Skeletal muscle cell (primary cell): ENCODE results near the gene SERPINA4.

ENCODE experiments used
- DNase-seq: peaks from one replicate; pipeline ENCODE4 v3.0.0-alpha.2; 2010; ENCODE audit warnings: low read depth
- H3K4me3 ChIP-seq: 2 replicates; pipeline ENCODE4 v1.5.1; 2011; ENCODE audit warnings: low read depth, mild to moderate bottlenecking, control low read depth, low read length, moderate library complexity

The SERPINA4 gene

GRCh38 chr14:94583557-94583956 is 22.3 kb downstream of the SERPINA4 start:
- DNase-seq, result no peak
- H3K4me3 ChIP-seq, result no peak overlapping the region

GRCh38 chr14:94584591-94585280 is 23.5 kb downstream of the SERPINA4 start:
- no peak for DNase-seq
- no peak overlapping the region for H3K4me3 ChIP-seq

- no peak overlapping the region for H3K4me3 ChIP-seq
- no peak for DNase-seq
Observed at GRCh38 chr14:94586635-94587034, 25.4 kb downstream of the SERPINA4 start.

- DNase-seq, result no peak
Observed at GRCh38 chr14:94588311-94588710, 27.1 kb downstream of the SERPINA4 start.

GRCh38 chr14:94591073-94591472 is 29.8 kb downstream of the SERPINA4 start:
- no peak for DNase-seq
- H3K4me3 ChIP-seq, result no peak overlapping the region

More at GRCh38 chr14:94588311-94588710, 27.1 kb downstream of the SERPINA4 start:
- H3K4me3 ChIP-seq, result no peak overlapping the region

GRCh38 chr14:94591871-94592270 is 30.6 kb downstream of the SERPINA4 start:
- H3K4me3 ChIP-seq, result no peak overlapping the region

GRCh38 chr14:94592457-94592856 is 31.2 kb downstream of the SERPINA4 start:
- DNase-seq, result no peak
- H3K4me3 ChIP-seq, result no peak overlapping the region

More at GRCh38 chr14:94591871-94592270, 30.6 kb downstream of the SERPINA4 start:
- no peak for DNase-seq

- DNase-seq, result no peak
- H3K4me3 ChIP-seq, result no peak overlapping the region
Observed at GRCh38 chr14:94593376-94593748, 32.1 kb downstream of the SERPINA4 start.

- DNase-seq, result no peak
- H3K4me3 ChIP-seq, result no peak overlapping the region
Observed at GRCh38 chr14:94593749-94594431, 32.6 kb downstream of the SERPINA4 start.

GRCh38 chr14:94594441-94594840 is 33.2 kb downstream of the SERPINA4 start:
- no peak for DNase-seq
- H3K4me3 ChIP-seq, result no peak overlapping the region

- no peak for DNase-seq
- H3K4me3 ChIP-seq, result no peak overlapping the region
Observed at GRCh38 chr14:94595912-94596311, 34.7 kb downstream of the SERPINA4 start.

- no peak for DNase-seq
- H3K4me3 ChIP-seq, result no peak overlapping the region
Observed at GRCh38 chr14:94596361-94596760, 35.1 kb downstream of the SERPINA4 start.

- no peak overlapping the region for H3K4me3 ChIP-seq
- no peak for DNase-seq
Observed at GRCh38 chr14:94597788-94598187, 36.5 kb downstream of the SERPINA4 start.

- H3K4me3 ChIP-seq, result no peak overlapping the region
- no peak for DNase-seq
Observed at GRCh38 chr14:94598506-94598815, 37.2 kb downstream of the SERPINA4 start.

GRCh38 chr14:94598816-94599655 is 37.8 kb downstream of the SERPINA4 start:
- DNase-seq, result peak; percentile 98
- no peak overlapping the region for H3K4me3 ChIP-seq

GRCh38 chr14:94599656-94600004 is 38.4 kb downstream of the SERPINA4 start:
- DNase-seq, result no peak
- no peak overlapping the region for H3K4me3 ChIP-seq

- DNase-seq, result no peak
- no peak overlapping the region for H3K4me3 ChIP-seq
Observed at GRCh38 chr14:94600148-94600545, 38.9 kb downstream of the SERPINA4 start.

- DNase-seq, result peak; percentile 91
Observed at GRCh38 chr14:94601884-94602391, 40.7 kb downstream of the SERPINA4 start.

GRCh38 chr14:94602722-94603121 is 41.5 kb downstream of the SERPINA4 start:
- no peak for DNase-seq
- H3K4me3 ChIP-seq, result no peak overlapping the region

More at GRCh38 chr14:94601884-94602391, 40.7 kb downstream of the SERPINA4 start:
- H3K4me3 ChIP-seq, result no peak overlapping the region

GRCh38 chr14:94605361-94605760 is 44.1 kb downstream of the SERPINA4 start:
- no peak for DNase-seq
- H3K4me3 ChIP-seq, result no peak overlapping the region
